GM20431 (cell line): ENCODE results near the gene INSYN2B.
"Not testable (repeated sequence)": the region's sequence is repeated elsewhere in the genome, so short reads cannot be mapped to it uniquely, and the experiment has no call there.

Experiments used
- in situ Hi-C: fragments of 300-500 bp; cut with MseI, MboI; formaldehyde crosslinking; loops from one replicate; pipeline ENCODE4 v1.15.0; 2020; ENCODE audit warnings: low sequenced_read_pairs; ENCODE audit not compliant: unreplicated experiment

INSYN2B gene

DNA sequence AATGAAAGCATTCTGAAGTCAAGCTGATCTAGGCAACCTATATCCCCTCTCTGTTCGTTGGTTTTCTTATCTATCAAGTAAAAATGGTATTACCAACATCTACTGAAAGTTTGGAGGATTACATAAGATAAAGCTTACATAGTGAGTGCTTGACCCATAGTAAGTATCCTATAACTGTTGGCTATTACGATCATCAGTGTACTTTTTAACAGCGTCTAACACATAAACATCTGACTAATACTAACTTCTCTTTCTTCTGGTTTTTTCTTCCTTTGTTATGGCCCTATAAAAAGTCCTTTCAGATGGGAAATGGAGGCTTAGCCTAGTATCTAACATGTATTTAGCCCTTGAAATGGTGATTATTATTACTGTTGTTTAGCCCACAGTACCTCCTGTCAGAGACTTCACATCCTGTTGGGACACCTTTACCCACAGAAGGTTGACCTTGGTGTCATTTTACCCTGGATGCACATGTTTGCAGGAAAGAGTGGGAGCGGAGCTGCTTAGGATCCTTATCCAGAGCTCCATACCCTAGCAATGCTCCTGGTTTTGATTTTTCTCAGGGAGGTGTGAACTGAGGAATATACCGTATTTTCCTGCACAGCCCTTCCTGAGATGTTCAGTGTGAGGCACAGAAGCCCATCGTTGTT lies 6.0 kb downstream of the INSYN2B start:
- in situ Hi-C loops, result no loop called here

DNA sequence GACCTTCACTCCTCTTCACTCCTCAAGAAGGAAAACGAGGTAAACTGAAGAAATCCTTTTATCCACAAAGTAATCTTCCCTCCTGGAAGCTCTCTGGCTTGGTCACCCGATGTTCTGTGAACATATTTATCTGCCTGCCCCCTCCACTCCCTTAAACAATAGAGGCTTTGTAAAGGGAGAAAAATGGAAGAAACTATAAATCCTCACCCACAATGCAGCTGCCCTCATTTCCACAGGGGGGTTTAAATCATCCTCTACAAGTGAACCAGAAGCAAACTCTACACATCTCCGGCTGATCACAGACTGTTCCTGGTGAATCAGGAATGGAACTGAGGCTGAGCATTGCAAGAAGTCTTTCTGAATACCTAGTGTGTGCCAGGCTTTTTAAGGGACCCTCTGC lies 7.2 kb downstream of the INSYN2B start:
- in situ Hi-C loops, result no loop called here

DNA sequence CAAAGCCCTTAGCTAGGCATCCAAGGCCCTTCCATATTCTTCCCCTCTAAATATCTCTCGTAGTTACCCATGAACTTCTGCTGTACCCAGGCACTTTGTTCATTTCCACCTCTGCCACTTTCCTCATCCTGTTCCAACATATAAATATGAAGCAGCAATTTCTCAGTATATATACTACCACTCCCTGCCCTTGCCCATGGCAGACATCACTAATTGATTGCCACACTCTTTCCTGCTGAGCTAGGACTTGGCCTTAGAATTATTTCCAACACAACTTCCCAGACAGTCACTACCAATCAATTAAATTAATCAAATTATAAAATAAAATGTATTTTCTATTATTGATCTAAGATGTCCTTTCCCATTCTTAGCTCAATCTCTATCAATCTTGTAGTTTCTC lies 8.5 kb downstream of the INSYN2B start:
- in situ Hi-C loops, result no loop called here

DNA sequence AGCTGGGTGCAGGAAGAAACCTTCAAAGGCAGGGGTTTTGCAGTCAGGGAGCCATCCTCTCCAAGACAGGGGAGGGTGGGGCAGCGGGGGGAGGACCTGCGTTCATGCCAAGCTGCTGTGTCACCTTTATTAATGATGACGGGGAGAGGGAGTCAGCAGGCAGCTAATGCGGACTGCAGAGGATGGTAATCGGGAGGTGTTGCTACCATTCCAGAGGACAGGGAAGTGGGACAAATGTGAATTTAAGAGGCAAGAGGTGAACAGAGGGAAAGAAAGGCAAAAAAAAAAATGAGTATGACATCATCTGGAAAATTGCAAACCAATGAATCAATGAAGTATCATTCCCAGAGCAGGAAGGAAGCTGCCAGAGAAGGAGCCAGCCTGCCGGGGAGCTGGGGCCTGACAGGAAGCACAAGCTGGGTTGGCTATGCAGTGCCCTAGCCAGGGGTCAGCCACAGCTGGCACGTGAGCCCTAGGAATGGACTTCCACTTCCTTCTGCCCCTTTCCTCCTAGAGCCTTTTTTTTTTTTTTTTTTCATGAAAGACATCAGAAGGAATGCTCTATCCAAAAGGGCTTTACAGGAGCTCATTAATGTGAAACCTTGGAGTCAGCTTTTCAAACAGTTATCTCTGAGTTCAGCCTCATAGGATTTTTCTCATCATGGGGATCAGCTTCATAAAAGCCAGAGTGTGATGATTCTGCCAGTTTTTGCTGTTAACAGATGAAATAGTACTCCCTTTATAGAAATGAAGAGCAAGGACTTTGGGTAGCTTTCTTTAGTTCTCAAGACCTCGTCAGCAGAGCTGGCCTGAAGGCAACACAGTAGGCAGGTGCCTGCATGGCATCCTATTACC lies 9.2 kb downstream of the INSYN2B start:
- in situ Hi-C loops, result no loop called here

DNA sequence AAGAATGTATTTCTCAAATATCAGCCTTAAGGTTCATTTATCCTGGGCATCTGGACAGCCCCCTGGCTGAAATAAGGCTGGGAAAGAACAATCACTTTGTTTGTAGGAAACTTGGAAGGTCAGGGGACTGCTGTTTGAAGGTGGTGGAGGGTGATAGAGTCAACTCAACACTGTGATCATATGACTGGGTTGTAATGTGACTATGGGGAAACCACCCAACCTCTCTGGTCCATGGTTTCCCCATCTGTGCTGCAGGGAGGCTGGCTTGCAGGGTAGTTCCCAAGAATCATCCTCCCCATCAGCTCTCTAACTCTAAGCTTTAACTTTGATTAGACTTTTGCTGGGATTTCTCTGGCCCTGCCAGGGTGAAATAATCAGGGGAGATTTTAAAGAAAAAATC lies 10.0 kb downstream of the INSYN2B start:
- in situ Hi-C loops, result no loop called here

DNA sequence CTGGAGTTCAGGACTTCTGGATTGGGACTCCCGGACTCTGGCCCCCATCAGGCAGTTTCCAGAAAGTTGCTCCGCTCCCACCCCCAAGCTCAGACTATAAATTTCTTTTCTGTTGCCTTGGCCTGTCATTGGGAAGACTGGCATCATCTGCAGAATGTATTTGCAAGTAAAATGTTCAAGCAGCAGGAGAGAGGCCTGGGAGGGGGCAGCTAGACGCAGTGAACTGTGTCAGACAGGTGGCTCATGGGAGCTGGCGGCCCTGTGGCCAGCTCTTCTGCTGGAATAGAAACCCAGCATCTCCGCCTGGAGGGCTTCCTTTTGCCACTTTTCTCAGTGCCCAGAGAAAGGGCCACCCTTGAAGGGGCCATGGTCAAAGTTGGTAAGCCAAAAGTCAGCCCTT lies 16.0 kb downstream of the INSYN2B start:
- in situ Hi-C loops, result no loop called here

DNA sequence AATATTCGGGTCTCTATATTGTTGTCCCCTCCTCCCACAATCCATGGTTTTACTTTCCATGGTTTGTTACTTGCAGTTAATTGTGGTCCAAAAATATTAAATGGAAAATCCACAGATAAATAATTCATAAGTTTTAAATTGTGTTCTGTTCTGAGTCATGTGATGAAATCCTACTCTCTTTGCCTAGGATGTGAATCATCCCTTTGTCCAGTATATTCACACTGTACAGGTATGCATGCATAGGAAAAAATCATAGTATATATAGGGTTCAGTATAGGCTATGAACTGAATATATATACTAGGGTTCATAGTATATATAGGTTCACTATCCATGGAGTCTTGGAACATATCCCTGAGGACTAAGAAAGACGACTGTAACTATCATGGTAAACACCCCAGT lies 19.6 kb downstream of the INSYN2B start:
- in situ Hi-C loops, result no loop called here

DNA sequence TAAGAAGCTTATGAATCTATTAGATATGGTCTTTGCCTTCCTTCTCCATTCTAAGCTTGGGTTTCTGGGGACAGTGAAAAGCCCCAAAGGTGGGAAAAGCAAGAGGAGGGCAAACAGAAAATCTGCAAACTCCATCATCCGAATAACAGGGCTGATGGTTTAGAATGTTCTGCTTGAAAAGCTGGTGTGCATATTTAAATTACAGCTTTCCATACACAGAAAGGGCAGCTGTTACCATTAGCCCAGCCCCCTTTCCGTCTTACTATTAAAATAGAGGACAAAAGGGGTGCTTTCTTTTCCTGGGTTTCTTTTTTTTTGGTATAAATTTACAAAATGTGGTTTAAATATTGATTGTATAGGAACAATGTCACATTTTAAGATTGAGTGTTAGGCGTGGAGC lies 22.0 kb downstream of the INSYN2B start:
- in situ Hi-C loops, result no loop called here

DNA sequence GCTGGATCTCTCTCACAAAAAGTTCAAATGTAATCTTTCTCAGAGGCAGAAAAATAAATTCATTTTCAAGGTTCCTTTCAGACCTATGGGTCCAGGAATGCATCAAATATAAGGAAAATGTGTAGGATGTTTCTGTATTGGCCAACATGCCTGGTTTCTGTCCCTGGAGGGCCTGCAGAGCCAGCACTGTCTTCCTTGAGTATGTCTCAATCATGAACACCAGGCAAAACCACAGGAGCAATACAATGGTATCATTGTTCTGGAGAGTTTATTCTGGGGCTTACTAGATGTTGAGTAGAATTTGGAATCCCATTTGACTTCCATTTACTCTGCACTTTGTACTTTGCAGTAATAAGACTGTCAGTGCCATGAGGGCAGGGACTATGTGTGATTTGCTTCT lies 23.5 kb downstream of the INSYN2B start:
- in situ Hi-C loops, result no loop called here

DNA sequence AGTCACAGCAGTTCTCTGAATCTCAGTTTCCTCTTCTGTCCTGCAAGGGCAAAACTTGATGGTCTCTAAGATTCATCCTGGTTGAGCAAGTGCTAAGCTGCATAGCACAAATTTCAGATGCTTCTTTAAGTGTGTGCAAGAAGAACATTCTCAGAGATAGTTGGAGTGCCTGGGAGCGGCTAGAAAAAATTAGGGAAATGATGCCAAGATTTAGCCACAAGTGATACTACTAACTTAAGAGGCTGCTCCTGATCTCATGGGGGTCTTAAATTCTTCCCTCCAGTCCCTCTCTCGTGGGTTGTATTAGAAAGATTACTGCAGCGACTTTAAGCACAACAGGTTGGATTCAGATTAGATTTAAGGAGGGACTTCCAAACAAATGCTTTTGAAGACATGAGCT lies 24.2 kb downstream of the INSYN2B start:
- in situ Hi-C loops, result no loop called here

DNA sequence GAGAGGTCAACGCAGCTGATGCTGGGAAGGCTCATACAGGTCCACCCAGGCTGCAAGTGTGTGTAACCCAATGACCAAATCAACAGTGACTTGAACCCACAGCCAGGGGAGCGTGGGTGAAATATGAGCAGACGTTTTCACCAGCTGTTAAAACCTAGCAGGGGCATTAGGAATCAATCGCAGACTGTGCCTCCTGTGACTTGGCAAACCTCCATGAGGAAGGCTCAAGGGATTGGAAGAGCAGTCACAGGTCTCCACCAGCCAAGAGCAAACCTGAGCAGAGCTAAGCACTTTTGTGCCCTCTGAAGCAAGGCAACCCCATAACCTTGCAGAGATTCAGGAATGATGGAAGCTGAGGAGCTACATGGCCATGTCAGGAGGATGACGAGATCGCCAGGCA lies 25.5 kb downstream of the INSYN2B start:
- in situ Hi-C loops, result no loop called here

DNA sequence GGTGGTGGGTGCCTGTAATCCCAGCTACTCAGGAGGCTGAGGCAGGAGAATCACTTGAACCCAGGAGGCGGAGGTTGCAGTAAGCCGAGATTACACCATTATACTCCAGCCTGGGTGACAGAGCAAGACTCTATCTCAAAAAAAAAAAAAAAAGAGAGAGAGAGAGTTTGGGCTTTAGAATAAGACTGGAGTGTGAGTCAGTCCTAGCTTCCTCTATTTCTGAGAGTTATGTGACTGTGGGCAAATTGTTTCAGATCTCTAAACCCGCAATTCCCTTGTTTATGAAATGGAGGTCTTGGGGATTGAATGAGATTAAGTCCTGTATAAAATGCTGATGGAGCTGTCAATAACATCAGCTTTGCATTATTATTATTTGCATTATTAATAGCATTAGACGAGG lies 27.1 kb downstream of the INSYN2B start:
- in situ Hi-C loops, result not testable (repeated sequence)

DNA sequence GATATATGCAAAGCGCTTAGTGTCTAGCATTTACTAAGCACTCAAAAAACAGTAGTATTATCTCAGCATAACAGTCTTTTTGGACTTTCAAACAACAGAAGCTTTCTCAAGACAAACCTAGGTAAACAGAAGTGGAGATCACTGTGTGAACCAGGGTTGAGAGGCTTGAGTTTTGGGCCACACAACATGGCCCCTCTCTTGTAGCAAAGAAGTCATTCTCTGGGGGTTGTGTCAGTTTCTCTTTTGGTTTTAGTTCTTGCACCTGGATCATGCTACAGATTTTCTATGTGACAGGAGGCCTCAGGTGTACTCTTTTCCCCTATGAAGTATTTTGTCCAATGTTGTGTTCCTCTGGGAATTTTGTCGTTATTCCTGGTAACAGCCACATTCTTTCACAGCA lies 30.0 kb downstream of the INSYN2B start:
- in situ Hi-C loops, result no loop called here

DNA sequence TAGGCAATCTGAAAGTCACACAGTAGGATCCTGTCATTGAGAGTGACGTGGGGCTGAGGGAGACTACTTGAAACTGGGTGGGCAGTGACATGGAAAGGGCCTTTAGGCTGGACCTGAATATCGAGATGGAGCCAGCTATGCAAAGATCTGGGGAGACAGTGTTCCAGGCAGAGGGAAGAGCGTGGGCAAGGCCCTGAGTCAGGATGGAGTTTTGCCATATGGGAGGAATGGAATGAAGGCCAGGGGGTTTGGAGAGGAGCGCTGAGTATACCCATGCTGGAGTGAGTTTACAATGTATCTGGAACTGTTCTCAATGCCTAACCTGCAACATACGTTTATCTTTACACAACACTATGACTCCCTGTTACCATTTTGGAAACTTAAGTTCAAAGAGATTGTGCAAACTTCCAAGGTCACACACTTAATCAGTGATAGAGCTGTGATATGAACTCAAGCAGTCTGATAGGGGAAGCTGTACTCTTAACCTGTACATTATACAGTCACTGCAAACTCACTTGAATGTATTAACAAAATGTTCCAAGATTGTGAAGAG lies 33.5 kb downstream of the INSYN2B start:
- in situ Hi-C loops, result no loop called here

DNA sequence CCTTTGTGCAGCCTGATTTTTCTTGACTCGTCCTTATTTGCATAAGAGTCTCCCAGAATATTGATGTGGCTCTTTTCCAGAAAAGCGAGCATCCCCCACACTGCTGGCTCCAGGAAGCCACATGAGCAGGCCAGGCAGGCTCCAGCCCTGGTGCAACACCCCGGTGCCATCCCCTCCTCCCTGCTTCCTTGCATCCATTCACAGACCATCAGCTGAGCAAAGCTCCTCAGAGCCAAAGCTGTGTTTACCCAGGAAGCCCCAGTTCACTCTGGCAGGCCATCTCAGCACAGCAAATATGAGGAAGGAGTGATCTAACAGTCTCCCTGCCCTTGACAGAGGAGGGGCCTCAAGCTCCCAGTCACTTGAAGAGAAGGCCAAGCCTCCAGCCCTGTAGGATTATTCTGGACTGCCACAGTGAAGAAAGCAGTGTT lies 34.4 kb downstream of the INSYN2B start:
- in situ Hi-C loops, result no loop called here

DNA sequence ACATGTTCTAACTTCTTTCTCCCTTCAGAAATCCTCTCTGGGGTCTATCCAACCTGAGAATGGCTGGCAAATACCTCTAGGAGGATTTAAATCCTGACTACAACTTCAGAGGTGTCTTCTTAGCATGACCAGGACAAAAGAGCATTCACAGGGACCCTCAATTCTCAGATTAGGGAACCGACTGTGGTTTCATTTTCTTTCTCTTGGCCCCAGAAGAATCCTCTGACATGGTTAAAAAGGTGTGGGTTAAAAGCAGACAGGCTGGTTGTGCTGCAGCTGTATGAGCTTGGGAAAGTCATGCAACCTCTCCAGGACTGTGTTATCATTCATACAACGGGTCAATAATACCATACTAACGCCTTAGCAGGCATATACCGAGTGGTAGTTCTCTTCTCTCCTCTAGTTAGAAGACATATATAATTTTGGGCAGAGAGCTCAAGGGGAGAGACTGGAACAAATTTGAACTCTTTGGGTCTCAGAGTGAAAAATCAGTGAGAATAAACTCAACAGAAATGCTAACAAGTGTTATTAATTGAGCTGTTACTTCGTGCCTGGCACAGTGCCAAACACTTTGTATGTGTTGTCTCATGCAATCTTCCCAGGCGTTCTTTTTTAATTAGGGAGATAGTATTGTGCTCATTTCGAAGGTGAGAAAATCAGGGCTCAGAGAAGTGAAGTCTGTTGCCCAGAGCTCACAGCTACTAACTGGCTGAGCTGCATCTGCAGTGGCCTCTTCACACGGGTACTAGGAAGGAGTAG lies 35.2 kb downstream of the INSYN2B start:
- in situ Hi-C loops, result no loop called here

DNA sequence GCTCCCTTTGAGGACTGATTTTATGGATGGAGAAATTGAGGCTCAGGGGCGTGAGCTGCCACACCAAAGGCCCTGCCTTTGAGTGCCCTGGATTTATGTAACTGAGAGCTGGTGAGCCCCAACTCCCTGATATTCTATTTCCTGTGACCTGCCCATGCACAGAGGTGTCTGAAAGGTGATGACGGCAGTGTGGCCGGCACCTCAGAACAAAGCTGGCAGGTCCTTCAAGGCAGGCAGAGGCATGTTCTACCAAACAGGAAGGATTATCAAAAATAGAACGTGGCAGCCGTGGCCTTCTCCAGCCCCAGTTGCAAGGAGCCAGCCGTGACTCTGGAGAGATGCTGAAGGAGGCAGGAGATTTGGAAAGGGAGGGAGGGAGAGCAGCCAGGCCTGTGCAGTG lies 36.2 kb downstream of the INSYN2B start:
- in situ Hi-C loops, result no loop called here

DNA sequence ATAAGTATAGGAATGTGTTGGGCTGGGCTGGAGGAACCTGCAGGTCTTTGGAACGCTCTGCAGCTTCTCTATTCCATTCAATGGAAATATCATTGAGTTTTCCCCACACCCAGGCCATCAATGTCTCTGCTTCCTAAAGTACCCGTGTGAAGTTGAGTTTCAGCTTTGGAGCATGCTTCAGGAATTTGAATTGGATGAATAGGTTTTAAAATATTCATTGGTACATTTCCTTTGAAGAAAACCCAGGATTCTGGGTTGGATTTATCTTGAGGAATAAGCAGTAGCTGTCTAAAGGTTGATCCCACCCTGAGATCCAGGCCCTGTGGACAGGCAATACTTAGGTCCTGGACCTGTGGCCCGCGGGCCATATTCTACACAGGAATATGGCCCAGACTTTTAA lies 37.3 kb downstream of the INSYN2B start:
- in situ Hi-C loops, result no loop called here

DNA sequence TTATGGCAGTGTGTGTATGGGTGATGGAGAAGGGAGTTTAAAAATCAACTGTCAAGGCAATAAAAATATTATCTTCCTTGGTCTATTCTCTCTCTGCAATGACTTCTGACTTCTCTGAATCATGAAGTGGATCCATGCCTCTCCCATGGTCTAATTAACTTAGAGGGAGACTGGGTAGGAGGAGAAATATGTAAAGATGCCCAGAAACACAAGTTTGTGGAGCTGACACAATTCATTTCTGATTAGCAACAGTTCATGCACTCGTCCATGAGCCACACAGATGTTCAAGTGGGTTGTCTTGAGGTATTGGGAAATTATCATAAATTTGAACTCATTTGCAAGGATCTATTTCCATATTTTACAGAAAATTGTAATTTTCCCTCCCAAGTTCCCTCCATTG lies 38.1 kb downstream of the INSYN2B start:
- in situ Hi-C loops, result no loop called here

DNA sequence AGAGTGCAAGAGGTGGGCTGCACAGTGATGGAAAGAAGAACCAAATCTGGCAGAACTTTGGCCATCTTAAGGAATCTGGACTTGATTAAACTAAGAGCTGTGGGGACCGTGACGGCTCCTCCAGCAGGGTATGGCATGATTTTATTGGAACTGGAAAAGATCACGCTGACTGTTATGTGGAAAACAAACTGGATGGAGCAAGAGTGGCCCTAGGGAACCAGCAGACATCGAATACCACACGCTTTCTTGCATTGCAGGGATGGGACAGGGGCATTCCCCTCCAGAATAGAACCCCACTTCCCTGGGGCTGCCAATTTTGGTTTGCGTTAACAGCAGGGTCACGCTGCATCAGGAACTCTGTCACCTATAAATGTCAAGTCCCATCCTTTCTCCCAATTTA lies 38.8 kb downstream of the INSYN2B start:
- in situ Hi-C loops, result no loop called here

DNA sequence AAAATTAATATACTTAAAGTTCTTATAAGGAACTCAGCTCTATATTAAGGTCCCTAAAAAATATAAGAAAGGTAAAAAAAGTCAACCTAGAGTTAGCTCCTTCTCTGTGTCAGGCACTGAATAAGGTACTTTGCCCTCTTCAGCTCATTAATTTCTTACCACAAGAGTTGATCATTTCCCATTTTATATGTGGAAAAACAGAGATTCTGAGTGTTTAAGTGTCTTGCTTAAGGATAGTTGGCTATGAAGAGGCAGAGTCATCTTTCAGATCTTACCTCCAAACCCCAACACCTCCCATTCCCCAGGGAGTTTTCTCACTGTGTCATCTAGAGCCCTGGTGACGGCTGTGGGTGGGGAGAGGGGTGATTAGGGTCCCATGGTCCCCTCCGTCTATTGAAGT lies 40.6 kb downstream of the INSYN2B start:
- in situ Hi-C loops, result no loop called here
